T-cell (primary cell): ENCODE data around the gene WSCD1. TPM values are rescaled to one million over a fixed set of nuclear protein-coding genes. Genes with fewer than 3 reads are reported as not detected.

Source experiments
- ATAC-seq, 4 experiments: fragments of 200-7000 bp in 3 of 4; fragments of 150-1000 bp in 1 of 4; cut with Tn5 transposase; replicated peaks in 1 of 4; 1 replicate in 3 of 4; 2 replicates in 1 of 4; pipeline ENCODE4 v1.10.0; 2021; ENCODE audit warnings: moderate library complexity in 3 of 4, mild to moderate bottlenecking in 2 of 4, moderate number of reproducible peaks in 1 of 4
- CTCF ChIA-PET, 2 donors: fragments of 300-600 bp; sonication (Branson Sonifier 250); formaldehyde crosslinking; loops; one replicate each; lab custom pipeline; 2022; ENCODE audit warnings: antibody characterized with exemption in 2 of 2; lab: Charles Lee
- POLR2A ChIA-PET, 2 donors: fragments of 300-600 bp; sonication (Branson Sonifier 250); formaldehyde crosslinking; loops; one replicate each; lab custom pipeline; 2022; ENCODE audit warnings: antibody characterized with exemption in 2 of 2; lab: Charles Lee
- DNase-seq, 35 experiments: peaks; one replicate each; pipeline versions ENCODE4 v3.0.0 to v3.0.0-alpha.2; 2013 to 2023
- H3K27ac ChIP-seq: one replicate; pipeline ENCODE4 v1.5.1; 2013; ENCODE audit warnings: low read length
- H3K27me3 ChIP-seq, 2 experiments: replicated peaks in 1 of 2; 1 replicate in 1 of 2; 2 replicates in 1 of 2; pipeline versions ENCODE4 v1.6.1 to v1.7.0; 2013; ENCODE audit warnings: low read length in 1 of 2, mixed read lengths in 1 of 2; ENCODE audit not compliant: control insufficient read depth in 2 of 2, insufficient read depth in 2 of 2; ENCODE audit errors: extremely low read depth in 1 of 2
- H3K36me3 ChIP-seq, 2 donors: 1 replicate in 1 of 2; 2 replicates in 1 of 2; pipeline versions ENCODE4 v1.6.1 to v1.7.0; 2013; ENCODE audit warnings: low read length in 1 of 2; ENCODE audit not compliant: control insufficient read depth in 2 of 2, insufficient read depth in 1 of 2; ENCODE audit errors: extremely low read depth in 1 of 2
- H3K4me1 ChIP-seq, 2 experiments: 1 replicate in 1 of 2; 2 replicates in 1 of 2; pipeline versions ENCODE4 v1.6.1 to v1.7.0; 2013; ENCODE audit warnings: low read length in 2 of 2, mixed read lengths in 1 of 2; ENCODE audit not compliant: insufficient read depth in 2 of 2, control insufficient read depth in 1 of 2; ENCODE audit errors: extremely low read depth in 1 of 2
- H3K4me3 ChIP-seq, 2 donors: 1 replicate in 1 of 2; 2 replicates in 1 of 2; pipeline versions ENCODE4 v1.5.1 to v1.7.0; 2013; ENCODE audit warnings: mild to moderate bottlenecking in 2 of 2, low read length in 1 of 2, moderate library complexity in 1 of 2; ENCODE audit not compliant: control insufficient read depth in 1 of 2; ENCODE audit errors: extremely low read depth in 1 of 2
- H3K9me3 ChIP-seq: 2 replicates; pipeline ENCODE4 v1.7.0; 2013
- H3K27ac Mint-ChIP-seq, 2 donors: one replicate each; pipeline ENCODE4 v1.8.0; 2020 to 2021; ENCODE audit warnings: mild to moderate bottlenecking in 2 of 2, mixed read lengths in 2 of 2
- H3K27me3 Mint-ChIP-seq, 2 donors: one replicate each; pipeline ENCODE4 v1.8.0; 2021 to 2022; ENCODE audit warnings: mixed read lengths in 2 of 2
- H3K36me3 Mint-ChIP-seq: one replicate; pipeline ENCODE4 v1.8.0; 2021; ENCODE audit warnings: mixed read lengths
- H3K4me1 Mint-ChIP-seq, 3 donors: one replicate each; pipeline ENCODE4 v1.8.0; 2020 to 2022; ENCODE audit warnings: mixed read lengths in 3 of 3, mild to moderate bottlenecking in 1 of 3
- H3K4me3 Mint-ChIP-seq, 3 donors: one replicate each; pipeline ENCODE4 v1.8.0; 2020 to 2022; ENCODE audit warnings: mild to moderate bottlenecking in 3 of 3, mixed read lengths in 3 of 3, moderate library complexity in 3 of 3
- H3K9me3 Mint-ChIP-seq, 3 donors: one replicate each; pipeline ENCODE4 v1.8.0; 2020 to 2022; ENCODE audit warnings: mixed read lengths in 3 of 3
- WGBS: methylation state at CpG from one replicate; pipeline ENCODE4 v1.1.5; 2013; ENCODE audit warnings: missing lambda C conversion rate; ENCODE audit not compliant: insufficient coverage; 5-methylcytosine and 5-hydroxymethylcytosine counted together
- total RNA-seq, 35 experiments: library from RNA in 6 of 35; stranded (reverse) in 6 of 35; fragments of 120-200 nt in 1 of 35; gene quantifications; one replicate each; pipeline versions ENCODE4 v1.2.1 to v1.2.4 and lab custom pipeline; 2013 to 2026

WSCD1 gene
- total RNA-seq, 5 donors from 2014 or later (not counting 1 experiment from before 2014, with no cell fraction given), result 0.09 to 0.58 (median 0.27) TPM; not detected in 1

DNA sequence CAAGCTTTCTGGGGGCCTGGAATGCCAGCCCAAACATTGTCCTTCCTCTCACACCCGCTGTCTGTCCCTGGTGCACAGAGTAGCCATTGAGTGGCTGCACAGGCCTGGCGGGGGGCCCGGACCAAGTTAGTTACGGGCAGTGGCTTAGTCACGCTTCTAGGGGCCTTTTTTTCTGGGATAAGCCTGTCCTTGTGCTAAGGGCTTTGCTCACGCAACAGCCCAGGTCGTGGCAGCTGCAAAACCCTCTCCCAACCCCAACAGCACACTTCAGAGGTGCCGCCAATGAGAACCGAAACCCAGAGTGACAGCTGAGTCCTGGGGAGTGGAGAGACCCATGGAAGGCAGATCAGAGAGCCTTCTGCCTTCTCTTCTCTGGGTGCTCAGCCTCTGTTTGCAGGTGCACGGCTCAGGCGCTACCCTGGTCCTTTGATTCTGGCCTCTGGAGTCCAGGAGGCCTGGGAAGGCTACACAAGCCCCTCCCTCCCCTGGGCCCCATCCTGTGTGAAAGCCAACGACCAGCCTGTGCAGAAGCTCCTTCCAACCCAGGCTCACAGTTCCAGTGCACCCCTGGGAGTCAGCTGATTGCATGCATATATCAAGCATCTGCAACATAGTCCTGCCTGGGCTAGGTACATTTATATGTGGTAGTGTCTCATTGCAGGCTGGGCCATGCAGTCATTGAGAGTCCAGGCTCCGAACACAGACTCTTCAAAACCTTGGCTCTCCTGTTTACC, 9.1 kb downstream of the WSCD1 start:
- 70% methylated on average over 9 of the region's 13 CpGs for WGBS
- Mint-ChIP-seq H3K27ac (no peak overlapping the region), H3K4me1 (no peaks in the 10 kb centered on the region), H3K27me3 (peaks cover 11% of the 10 kb centered on the region in 2 donors), H3K9me3 (no peaks in the 10 kb centered on the region), H3K4me3 (no peak overlapping the region), H3K36me3 (no peaks in the 10 kb centered on the region)
- H3K9me3 ChIP-seq, result no peaks in the 10 kb centered on the region
- H3K27me3 ChIP-seq, result peaks cover 0 to 28% of the 10 kb centered on the region in 2 experiments
- H3K4me3 ChIP-seq, result no peak overlapping the region
- H3K27ac ChIP-seq, result no peak overlapping the region
- ChIA-PET CTCF (no interaction called here), POLR2A (no interaction called here)
- ATAC-seq, result no peak
- H3K36me3 ChIP-seq, result no peaks in the 10 kb centered on the region
- DNase-seq, result no peak
- no peaks in the 10 kb centered on the region for H3K4me1 ChIP-seq

DNA sequence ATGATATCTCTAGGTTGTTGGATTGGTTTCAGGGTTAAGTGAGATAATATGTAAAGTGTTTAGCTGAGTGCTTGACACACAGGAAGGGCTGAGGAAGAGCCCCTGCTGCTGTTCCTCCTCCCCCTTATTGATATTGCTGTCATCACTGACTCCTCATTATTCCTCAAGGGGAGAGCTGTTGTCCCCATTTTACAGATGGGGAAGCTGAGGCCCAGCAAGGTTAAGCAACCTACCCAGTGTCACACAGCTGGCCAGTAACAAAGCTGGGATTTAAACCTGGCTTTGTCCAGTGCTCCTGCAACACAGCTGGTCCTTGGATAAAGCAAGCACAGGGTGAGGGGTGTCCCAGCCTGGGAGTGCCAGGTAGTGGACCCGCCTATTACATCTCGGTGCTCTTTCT, 9.8 kb downstream of the WSCD1 start:
- H3K27me3 Mint-ChIP-seq, result peaks cover 8 to 9% of the 10 kb centered on the region in 2 donors
- no peaks in the 10 kb centered on the region for H3K9me3 ChIP-seq
- no peaks in the 10 kb centered on the region for H3K4me1 ChIP-seq
- H3K36me3 ChIP-seq, result no peaks in the 10 kb centered on the region
- H3K9me3 Mint-ChIP-seq, result no peaks in the 10 kb centered on the region
- CTCF ChIA-PET, result no interaction called here
- no peak for DNase-seq
- no peak for ATAC-seq
- H3K27ac ChIP-seq, result no peak overlapping the region
- no peak overlapping the region for H3K4me3 Mint-ChIP-seq
- no peaks in the 10 kb centered on the region for H3K36me3 Mint-ChIP-seq
- H3K27ac Mint-ChIP-seq, result no peak overlapping the region
- H3K27me3 ChIP-seq, result peaks cover 0 to 22% of the 10 kb centered on the region in 2 experiments
- no peaks in the 10 kb centered on the region for H3K4me1 Mint-ChIP-seq
- no peak overlapping the region for H3K4me3 ChIP-seq
- 100% methylated on average over 1 of the region's 2 CpGs for WGBS
- POLR2A ChIA-PET, result no interaction called here

GRCh38 chr17:6080711-6081430, 10.7 kb downstream of the WSCD1 start:
- H3K4me3 ChIP-seq, result no peak overlapping the region
- H3K9me3 ChIP-seq, result no peaks in the 10 kb centered on the region
- no peak for DNase-seq
- peaks cover under 1 to 5% of the 10 kb centered on the region in 2 donors for H3K27me3 Mint-ChIP-seq
- no peak for ATAC-seq
- ChIA-PET POLR2A (no interaction called here), CTCF (no interaction called here)
- peaks cover 0 to 15% of the 10 kb centered on the region in 2 experiments for H3K27me3 ChIP-seq
- H3K27ac Mint-ChIP-seq, result no peak overlapping the region
- no peaks in the 10 kb centered on the region for H3K4me1 Mint-ChIP-seq
- H3K36me3 ChIP-seq, result no peaks in the 10 kb centered on the region
- H3K27ac ChIP-seq, result no peak overlapping the region
- H3K36me3 Mint-ChIP-seq, result no peaks in the 10 kb centered on the region
- no peaks in the 10 kb centered on the region for H3K4me1 ChIP-seq
- 84% methylated on average over 33 of the region's 35 CpGs for WGBS
- H3K4me3 Mint-ChIP-seq, result no peak overlapping the region
- H3K9me3 Mint-ChIP-seq, result no peaks in the 10 kb centered on the region

- Mint-ChIP-seq H3K4me1 (no peaks in the 10 kb centered on the region), H3K36me3 (no peaks in the 10 kb centered on the region), H3K9me3 (no peaks in the 10 kb centered on the region), H3K27me3 (peaks cover under 1 to 4% of the 10 kb centered on the region in 2 donors), H3K4me3 (no peak overlapping the region), H3K27ac (no peak overlapping the region)
- Histone ChIP-seq H3K9me3 (no peaks in the 10 kb centered on the region), H3K36me3 (no peaks in the 10 kb centered on the region), H3K4me3 (no peak overlapping the region), H3K4me1 (no peaks in the 10 kb centered on the region), H3K27me3 (peaks cover 0 to 18% of the 10 kb centered on the region in 2 experiments), H3K27ac (no peak overlapping the region)
- POLR2A ChIA-PET, result interaction anchor here in 1 of 2 donors (0.5 kb wide), 1 partner anchor 90 kb away, joined by 4 read pairs; no protein-coding TSS in a partner anchor
- CTCF ChIA-PET, result no interaction called here
- no peak for DNase-seq
- no peak for ATAC-seq
- WGBS, result 83% methylated on average over 6 of the region's 8 CpGs
Measured at GRCh38 chr17:6082335-6082734, 12.2 kb downstream of the WSCD1 start.

- no peak overlapping the region for H3K27ac ChIP-seq
- H3K9me3 ChIP-seq, result no peaks in the 10 kb centered on the region
- no peaks in the 10 kb centered on the region for H3K36me3 ChIP-seq
- Mint-ChIP-seq H3K36me3 (no peaks in the 10 kb centered on the region), H3K9me3 (no peaks in the 10 kb centered on the region), H3K4me3 (no peak overlapping the region), H3K27ac (no peak overlapping the region), H3K4me1 (no peaks in the 10 kb centered on the region), H3K27me3 (peaks cover 0 to 6% of the 10 kb centered on the region in 2 donors)
- peaks cover 0 to 15% of the 10 kb centered on the region in 2 experiments for H3K27me3 ChIP-seq
- DNase-seq (no peak), ATAC-seq (no peak)
- POLR2A ChIA-PET, result no interaction called here
- H3K4me3 ChIP-seq, result no peak overlapping the region
- H3K4me1 ChIP-seq, result no peaks in the 10 kb centered on the region
- WGBS, result 90% methylated on average over 15 of the region's 25 CpGs
- CTCF ChIA-PET, result no interaction called here
Measured at GRCh38 chr17:6084311-6085161, 14.4 kb downstream of the WSCD1 start.

- Mint-ChIP-seq H3K27ac (no peak overlapping the region), H3K36me3 (no peaks in the 10 kb centered on the region), H3K27me3 (peaks cover 0 to 6% of the 10 kb centered on the region in 2 donors), H3K9me3 (no peaks in the 10 kb centered on the region), H3K4me1 (no peaks in the 10 kb centered on the region), H3K4me3 (no peak overlapping the region)
- ATAC-seq (no peak), DNase-seq (no peak)
- Histone ChIP-seq H3K9me3 (no peaks in the 10 kb centered on the region), H3K27me3 (peaks cover 0 to 10% of the 10 kb centered on the region in 2 experiments), H3K27ac (no peak overlapping the region), H3K4me3 (no peak overlapping the region), H3K36me3 (no peaks in the 10 kb centered on the region), H3K4me1 (no peaks in the 10 kb centered on the region)
- WGBS, result 69% methylated on average over 5 of the region's 9 CpGs
- ChIA-PET CTCF (no interaction called here), POLR2A (no interaction called here)
Measured at GRCh38 chr17:6085812-6086211, 15.6 kb downstream of the WSCD1 start.
